Measurements from ENCODE around the gene TAF15. TPM values are rescaled to one million over a fixed set of nuclear protein-coding genes. Genes with fewer than 3 reads are reported as not detected.

TAF15 gene
- total and polyA plus RNA-seq, 10 of the 15 experiments (the other 5 are each of a cell fraction or from before 2014, with no cell fraction given), result 9.5 to 259 (median 40.4) TPM

- Histone ChIP-seq H3K9ac (ENCODE audit: control insufficient read depth, insufficient read depth, low read length) (no peak overlapping the region), H3K36me3 (ENCODE audit: control insufficient read depth in 2 of 2, insufficient read depth in 2 of 2, low read length in 1 of 2) (no peaks in the 10 kb centered on the region), H3K4me2 (ENCODE audit: control insufficient read depth, insufficient read depth) (no peak overlapping the region), H3K4me1 (ENCODE audit: control insufficient read depth, insufficient read depth, low read length) (no peaks in the 10 kb centered on the region), H3K9me3 (replicated peaks; ENCODE audit: control insufficient read depth, insufficient read depth, low read length) (no peaks in the 10 kb centered on the region), H3K79me2 (ENCODE audit: control insufficient read depth, insufficient read depth, low read length) (no peaks in the 10 kb centered on the region), H3K4me3 (no peak overlapping the region), H3K27ac (ENCODE audit: control insufficient read depth, insufficient read depth) (no peak overlapping the region), H3K27me3 (replicated peaks in 1 of 2; ENCODE audit: control insufficient read depth in 2 of 2, insufficient read depth in 2 of 2, low read length in 1 of 2) (peaks cover 5 to 6% of the 10 kb centered on the region in 2 experiments), H4K20me1 (ENCODE audit: control insufficient read depth, insufficient read depth) (no peaks in the 10 kb centered on the region), H2AFZ (ENCODE audit: control insufficient read depth, low read depth, low read length) (no peak overlapping the region)
- ChIA-PET RAD21 (ENCODE audit: unreplicated experiment) (no interaction called here), CTCF (no interaction called here), POLR2A (no interaction called here), SMC1A (ENCODE audit: uncharacterized antibody, unreplicated experiment) (no interaction called here)
- 42% methylated on average over 20 of the region's 20 CpGs for WGBS (ENCODE audit: insufficient coverage, insufficient replicate concordance, low lambda C conversion rate, missing lambda C conversion rate)
- DNase-seq (ENCODE audit: low read depth, low spot score), result no peak
- in situ Hi-C loops (cut with MboI) (no loop called here), intact Hi-C loops (cut with micrococcal nuclease; ENCODE audit: unreplicated experiment) (no loop called here)
- TF ChIP-seq POLR2A (IDR thresholded peaks at IDR 0.05; ENCODE audit: low read depth, low read length), result no peak
- TF ChIP-seq POLR2AphosphoS2 (IDR thresholded peaks at IDR 0.05; ENCODE audit: low read depth, low read length), result no peak
- TF ChIP-seq SUZ12 (IDR thresholded peaks at IDR 0.05; ENCODE audit: unreplicated experiment), result no peak
- TF ChIP-seq ZNF592 (IDR thresholded peaks at IDR 0.05), result no peak
- TF ChIP-seq BACH1 (IDR thresholded peaks at IDR 0.05; ENCODE audit: borderline replicate concordance), result no peak
- no peak for TF ChIP-seq PAX8 (IDR thresholded peaks at IDR 0.05)
- no peak for TF ChIP-seq EGR1 (IDR thresholded peaks at IDR 0.05; ENCODE audit: borderline replicate concordance in 1 of 2, low read depth in 2 of 2, low read length in 2 of 2)
- no peak for TF ChIP-seq SP1 (IDR thresholded peaks at IDR 0.05; ENCODE audit: low read depth, low read length)
- TF ChIP-seq SMARCA5 (IDR thresholded peaks at IDR 0.05), result no peak
- no peak for TF ChIP-seq RAD21 (IDR thresholded peaks at IDR 0.05; ENCODE audit: insufficient read depth, low read depth, low read length)
- no peak for TF ChIP-seq ZNF207 (IDR thresholded peaks at IDR 0.05; ENCODE audit: borderline replicate concordance)
- no peak for TF ChIP-seq GATAD2B (conservative IDR thresholded peaks at IDR 0.05; ENCODE audit: low read depth)
- TF ChIP-seq SMAD1 (IDR thresholded peaks at IDR 0.05; ENCODE audit: low read depth, partially characterized antibody), result no peak
- TF ChIP-seq NR2C2 (IDR thresholded peaks at IDR 0.05; ENCODE audit: borderline replicate concordance, control insufficient read depth, insufficient read length, low read depth), result no peak
- no peak for TF ChIP-seq ZNF384 (IDR thresholded peaks at IDR 0.05; ENCODE audit: borderline replicate concordance, low read depth, low read length)
- TF ChIP-seq, protein P1, sequence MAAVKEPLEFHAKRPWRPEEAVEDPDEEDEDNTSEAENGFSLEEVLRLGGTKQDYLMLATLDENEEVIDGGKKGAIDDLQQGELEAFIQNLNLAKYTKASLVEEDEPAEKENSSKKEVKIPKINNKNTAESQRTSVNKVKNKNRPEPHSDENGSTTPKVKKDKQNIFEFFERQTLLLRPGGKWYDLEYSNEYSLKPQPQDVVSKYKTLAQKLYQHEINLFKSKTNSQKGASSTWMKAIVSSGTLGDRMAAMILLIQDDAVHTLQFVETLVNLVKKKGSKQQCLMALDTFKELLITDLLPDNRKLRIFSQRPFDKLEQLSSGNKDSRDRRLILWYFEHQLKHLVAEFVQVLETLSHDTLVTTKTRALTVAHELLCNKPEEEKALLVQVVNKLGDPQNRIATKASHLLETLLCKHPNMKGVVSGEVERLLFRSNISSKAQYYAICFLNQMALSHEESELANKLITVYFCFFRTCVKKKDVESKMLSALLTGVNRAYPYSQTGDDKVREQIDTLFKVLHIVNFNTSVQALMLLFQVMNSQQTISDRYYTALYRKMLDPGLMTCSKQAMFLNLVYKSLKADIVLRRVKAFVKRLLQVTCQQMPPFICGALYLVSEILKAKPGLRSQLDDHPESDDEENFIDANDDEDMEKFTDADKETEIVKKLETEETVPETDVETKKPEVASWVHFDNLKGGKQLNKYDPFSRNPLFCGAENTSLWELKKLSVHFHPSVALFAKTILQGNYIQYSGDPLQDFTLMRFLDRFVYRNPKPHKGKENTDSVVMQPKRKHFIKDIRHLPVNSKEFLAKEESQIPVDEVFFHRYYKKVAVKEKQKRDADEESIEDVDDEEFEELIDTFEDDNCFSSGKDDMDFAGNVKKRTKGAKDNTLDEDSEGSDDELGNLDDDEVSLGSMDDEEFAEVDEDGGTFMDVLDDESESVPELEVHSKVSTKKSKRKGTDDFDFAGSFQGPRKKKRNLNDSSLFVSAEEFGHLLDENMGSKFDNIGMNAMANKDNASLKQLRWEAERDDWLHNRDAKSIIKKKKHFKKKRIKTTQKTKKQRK (IDR thresholded peaks at IDR 0.05; ENCODE audit: low read depth, low read length), result no peak
- TF ChIP-seq SREBF1 (IDR thresholded peaks at IDR 0.05; ENCODE audit: low read length), result no peak
- TF ChIP-seq ZNF24 (IDR thresholded peaks at IDR 0.05), result no peak
- no peak for TF ChIP-seq NRF1 (conservative IDR thresholded peaks at IDR 0.05; ENCODE audit: low read depth, low read length)
- no peak for TF ChIP-seq JUND (IDR thresholded peaks at IDR 0.05; ENCODE audit: low read depth, low read length)
- ATAC-seq, result no peak
- no peak for FAIRE-seq
- no TSS peak for BruUV-seq (replicated peaks)
Measured at GRCh38 chr17:35773129-35773528, 36.2 kb upstream of the TAF15 start.

Data from GM12878 (cell line).